Measurements from ENCODE around the gene APOO. TPM values are rescaled to one million over a fixed set of nuclear protein-coding genes. Genes with fewer than 3 reads are reported as not detected.

Gene APOO
- 20.5 and 23.0 TPM in 2 replicates for total RNA-seq

DNA sequence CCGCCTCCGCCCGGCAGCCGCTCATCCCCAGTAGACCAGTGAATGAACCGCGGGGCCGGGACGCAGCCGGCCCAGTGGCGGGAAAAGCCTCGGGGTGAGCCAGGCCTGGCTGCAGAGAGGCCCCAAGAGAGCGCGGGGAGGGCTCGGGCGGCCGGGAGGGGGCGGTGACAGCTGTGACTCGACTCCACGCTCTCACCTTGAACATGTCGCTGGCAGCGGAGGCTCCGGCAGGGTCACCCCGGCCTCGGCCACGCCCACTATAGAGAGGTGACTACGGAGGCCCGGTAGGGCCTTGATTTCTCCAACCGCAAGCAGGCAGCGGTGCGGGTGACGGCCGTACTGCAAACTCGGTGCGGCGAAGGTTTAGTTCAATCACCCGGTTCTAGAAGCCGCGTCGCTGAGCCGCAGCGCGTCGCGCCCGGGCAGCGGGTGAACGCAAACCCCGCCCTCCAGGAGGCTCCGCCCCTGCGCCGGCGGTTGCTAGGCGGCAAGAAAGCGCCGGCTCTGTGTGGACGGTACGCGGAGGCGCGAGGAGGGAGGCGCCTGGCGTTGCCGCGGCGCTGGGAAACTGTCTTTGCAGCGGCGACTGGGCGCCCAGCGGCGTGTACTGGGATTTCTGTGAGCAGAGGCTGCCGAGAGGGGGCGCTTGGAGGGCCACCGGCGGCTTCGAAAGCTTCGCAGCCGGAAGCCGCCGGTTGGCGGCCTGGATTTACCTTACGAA, at the start of gene APOO, which contains the start of gene CXorf58:
Gene APOO, minus strand, starts transcription at position 441 of the 721 bp plus-strand sequence. Its CDS starts 236 bp downstream, at position 205.
Gene CXorf58, plus strand, starts transcription at position 509 of the 721 bp plus-strand sequence. CDS start 2,297 bp downstream, outside the sequence.

Other genes with a start within 250 kb of the APOO start
- gene PRDX4, start 240.4 kb downstream of the APOO start, total RNA-seq = 273 and 302 TPM in 2 replicates
- gene ACOT9, start 164.7 kb downstream of the APOO start, total RNA-seq = 37.9 and 48.3 TPM in 2 replicates
- gene SAT1, start 124.8 kb downstream of the APOO start, total RNA-seq = 48.2 and 66.7 TPM in 2 replicates
- not detected in 2 replicates for gene CXorf58, start 68 bp upstream of the APOO start, total RNA-seq
- 2.4 and 3.4 TPM in 2 replicates for gene KLHL15, start 119.2 kb upstream of the APOO start, total RNA-seq
- gene EIF2S3, start 147.0 kb upstream of the APOO start, total RNA-seq = 131 and 139 TPM in 2 replicates
- gene ZFX, start 241.8 kb upstream of the APOO start, total RNA-seq = 14.4 and 18.5 TPM in 2 replicates